ENCODE results near the gene C19orf73.

Gene C19orf73

DNA sequence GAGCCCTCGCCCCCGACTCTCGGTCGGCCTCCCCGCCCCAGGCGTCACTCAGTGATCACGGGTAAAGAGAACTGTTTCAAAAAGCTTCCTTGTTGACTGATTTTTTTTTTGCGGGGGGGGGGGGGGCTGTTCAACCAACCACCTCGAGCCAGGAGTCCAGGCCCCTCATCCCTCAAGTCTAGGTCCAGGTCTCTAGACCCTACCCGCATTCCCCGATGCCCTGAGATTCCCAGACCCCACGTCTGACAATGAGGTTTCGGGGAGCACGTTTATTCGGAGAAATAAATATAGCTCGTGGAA lies 32.0 kb upstream of the C19orf73 start:
- no peak for ATAC-seq
- TF ChIP-seq ZC3H10 (CRISPR knock-in tag; IDR thresholded peaks at IDR 0.05) = no peak
- TF ChIP-seq TCF4 (CRISPR knock-in tag; IDR thresholded peaks at IDR 0.05; ENCODE audit: borderline replicate concordance) = no peak
- TF ChIP-seq, protein P1, sequence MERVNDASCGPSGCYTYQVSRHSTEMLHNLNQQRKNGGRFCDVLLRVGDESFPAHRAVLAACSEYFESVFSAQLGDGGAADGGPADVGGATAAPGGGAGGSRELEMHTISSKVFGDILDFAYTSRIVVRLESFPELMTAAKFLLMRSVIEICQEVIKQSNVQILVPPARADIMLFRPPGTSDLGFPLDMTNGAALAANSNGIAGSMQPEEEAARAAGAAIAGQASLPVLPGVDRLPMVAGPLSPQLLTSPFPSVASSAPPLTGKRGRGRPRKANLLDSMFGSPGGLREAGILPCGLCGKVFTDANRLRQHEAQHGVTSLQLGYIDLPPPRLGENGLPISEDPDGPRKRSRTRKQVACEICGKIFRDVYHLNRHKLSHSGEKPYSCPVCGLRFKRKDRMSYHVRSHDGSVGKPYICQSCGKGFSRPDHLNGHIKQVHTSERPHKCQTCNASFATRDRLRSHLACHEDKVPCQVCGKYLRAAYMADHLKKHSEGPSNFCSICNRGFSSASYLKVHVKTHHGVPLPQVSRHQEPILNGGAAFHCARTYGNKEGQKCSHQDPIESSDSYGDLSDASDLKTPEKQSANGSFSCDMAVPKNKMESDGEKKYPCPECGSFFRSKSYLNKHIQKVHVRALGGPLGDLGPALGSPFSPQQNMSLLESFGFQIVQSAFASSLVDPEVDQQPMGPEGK (CRISPR knock-in tag; IDR thresholded peaks at IDR 0.05; ENCODE audit: borderline replicate concordance) = no peak
- no peak for TF ChIP-seq BACH2 (CRISPR knock-in tag; IDR thresholded peaks at IDR 0.05; ENCODE audit: borderline replicate concordance)
- TF ChIP-seq ARNTL (CRISPR knock-in tag; IDR thresholded peaks at IDR 0.05; ENCODE audit: borderline replicate concordance, low read depth) = no peak
- no peak for TF ChIP-seq TOX (CRISPR knock-in tag; IDR thresholded peaks at IDR 0.05; ENCODE audit: borderline replicate concordance)
- no peak for TF ChIP-seq ZFP30 (CRISPR knock-in tag; IDR thresholded peaks at IDR 0.05)
- no peak for TF ChIP-seq RARB (CRISPR knock-in tag; IDR thresholded peaks at IDR 0.05)
- TF ChIP-seq, protein P2, sequence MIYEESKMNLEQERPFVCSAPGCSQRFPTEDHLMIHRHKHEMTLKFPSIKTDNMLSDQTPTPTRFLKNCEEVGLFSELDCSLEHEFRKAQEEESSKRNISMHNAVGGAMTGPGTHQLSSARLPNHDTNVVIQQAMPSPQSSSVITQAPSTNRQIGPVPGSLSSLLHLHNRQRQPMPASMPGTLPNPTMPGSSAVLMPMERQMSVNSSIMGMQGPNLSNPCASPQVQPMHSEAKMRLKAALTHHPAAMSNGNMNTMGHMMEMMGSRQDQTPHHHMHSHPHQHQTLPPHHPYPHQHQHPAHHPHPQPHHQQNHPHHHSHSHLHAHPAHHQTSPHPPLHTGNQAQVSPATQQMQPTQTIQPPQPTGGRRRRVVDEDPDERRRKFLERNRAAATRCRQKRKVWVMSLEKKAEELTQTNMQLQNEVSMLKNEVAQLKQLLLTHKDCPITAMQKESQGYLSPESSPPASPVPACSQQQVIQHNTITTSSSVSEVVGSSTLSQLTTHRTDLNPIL (CRISPR knock-in tag; IDR thresholded peaks at IDR 0.05; ENCODE audit: low read depth) = no peak
- TF ChIP-seq, protein P3, sequence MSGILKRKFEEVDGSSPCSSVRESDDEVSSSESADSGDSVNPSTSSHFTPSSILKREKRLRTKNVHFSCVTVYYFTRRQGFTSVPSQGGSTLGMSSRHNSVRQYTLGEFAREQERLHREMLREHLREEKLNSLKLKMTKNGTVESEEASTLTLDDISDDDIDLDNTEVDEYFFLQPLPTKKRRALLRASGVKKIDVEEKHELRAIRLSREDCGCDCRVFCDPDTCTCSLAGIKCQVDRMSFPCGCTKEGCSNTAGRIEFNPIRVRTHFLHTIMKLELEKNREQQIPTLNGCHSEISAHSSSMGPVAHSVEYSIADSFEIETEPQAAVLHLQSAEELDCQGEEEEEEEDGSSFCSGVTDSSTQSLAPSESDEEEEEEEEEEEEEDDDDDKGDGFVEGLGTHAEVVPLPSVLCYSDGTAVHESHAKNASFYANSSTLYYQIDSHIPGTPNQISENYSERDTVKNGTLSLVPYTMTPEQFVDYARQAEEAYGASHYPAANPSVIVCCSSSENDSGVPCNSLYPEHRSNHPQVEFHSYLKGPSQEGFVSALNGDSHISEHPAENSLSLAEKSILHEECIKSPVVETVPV (CRISPR knock-in tag; IDR thresholded peaks at IDR 0.05) = no peak
- no peak for TF ChIP-seq ZNF565 (CRISPR knock-in tag; conservative IDR thresholded peaks at IDR 0.05; ENCODE audit: low read depth)
- TF ChIP-seq PPARA (CRISPR knock-in tag; IDR thresholded peaks at IDR 0.05; ENCODE audit: borderline replicate concordance) = no peak
- TF ChIP-seq ZNF70 (CRISPR knock-in tag; IDR thresholded peaks at IDR 0.05) = no peak
- no peak for TF ChIP-seq OSR1 (CRISPR knock-in tag; IDR thresholded peaks at IDR 0.05)

DNA sequence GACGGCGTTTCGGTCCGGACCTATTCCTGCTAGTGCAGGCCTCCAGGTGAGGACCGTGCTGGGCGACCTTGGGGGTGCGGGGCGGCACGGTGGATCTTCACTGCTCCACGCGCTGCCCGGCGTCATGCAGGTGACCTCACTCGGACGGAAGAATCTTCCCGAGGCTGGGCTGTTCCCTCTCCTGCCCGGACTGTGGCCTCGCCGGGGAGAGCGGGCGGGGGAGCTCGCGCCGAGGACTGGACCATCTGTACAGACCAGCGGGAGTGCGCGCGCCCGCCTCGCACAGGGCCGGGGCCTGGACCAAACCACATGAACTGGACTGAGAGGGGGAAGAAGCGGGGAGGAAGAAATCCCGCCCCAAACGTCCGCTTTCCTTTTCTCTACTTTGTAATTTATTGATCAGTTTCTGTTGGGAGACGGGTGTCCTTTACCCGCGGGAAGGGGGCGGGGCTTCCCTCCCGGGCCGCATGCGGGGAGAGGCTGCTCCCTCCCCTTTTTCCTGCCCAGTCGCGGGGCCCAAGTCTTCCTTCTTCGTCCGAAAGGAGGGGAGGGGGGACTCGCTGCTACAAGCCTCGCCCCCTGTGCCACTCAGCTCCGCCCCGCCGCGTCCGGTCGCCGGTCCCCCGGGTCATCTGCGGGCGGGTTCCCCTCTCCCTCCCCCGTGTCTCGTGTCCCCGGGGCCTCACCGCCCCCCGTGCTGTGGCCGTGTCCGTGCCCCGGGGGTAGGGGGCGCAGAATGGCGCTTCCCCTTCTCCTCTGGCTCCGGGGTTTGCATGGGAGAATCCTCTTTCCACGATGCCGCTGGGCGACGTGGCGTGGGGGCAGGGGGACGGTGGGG lies 31.4 kb upstream of the C19orf73 start:
- peak; percentile 75 for ATAC-seq

More for the DNA sequence above, 31.4 kb upstream of the C19orf73 start:
- TF ChIP-seq, protein P4, sequence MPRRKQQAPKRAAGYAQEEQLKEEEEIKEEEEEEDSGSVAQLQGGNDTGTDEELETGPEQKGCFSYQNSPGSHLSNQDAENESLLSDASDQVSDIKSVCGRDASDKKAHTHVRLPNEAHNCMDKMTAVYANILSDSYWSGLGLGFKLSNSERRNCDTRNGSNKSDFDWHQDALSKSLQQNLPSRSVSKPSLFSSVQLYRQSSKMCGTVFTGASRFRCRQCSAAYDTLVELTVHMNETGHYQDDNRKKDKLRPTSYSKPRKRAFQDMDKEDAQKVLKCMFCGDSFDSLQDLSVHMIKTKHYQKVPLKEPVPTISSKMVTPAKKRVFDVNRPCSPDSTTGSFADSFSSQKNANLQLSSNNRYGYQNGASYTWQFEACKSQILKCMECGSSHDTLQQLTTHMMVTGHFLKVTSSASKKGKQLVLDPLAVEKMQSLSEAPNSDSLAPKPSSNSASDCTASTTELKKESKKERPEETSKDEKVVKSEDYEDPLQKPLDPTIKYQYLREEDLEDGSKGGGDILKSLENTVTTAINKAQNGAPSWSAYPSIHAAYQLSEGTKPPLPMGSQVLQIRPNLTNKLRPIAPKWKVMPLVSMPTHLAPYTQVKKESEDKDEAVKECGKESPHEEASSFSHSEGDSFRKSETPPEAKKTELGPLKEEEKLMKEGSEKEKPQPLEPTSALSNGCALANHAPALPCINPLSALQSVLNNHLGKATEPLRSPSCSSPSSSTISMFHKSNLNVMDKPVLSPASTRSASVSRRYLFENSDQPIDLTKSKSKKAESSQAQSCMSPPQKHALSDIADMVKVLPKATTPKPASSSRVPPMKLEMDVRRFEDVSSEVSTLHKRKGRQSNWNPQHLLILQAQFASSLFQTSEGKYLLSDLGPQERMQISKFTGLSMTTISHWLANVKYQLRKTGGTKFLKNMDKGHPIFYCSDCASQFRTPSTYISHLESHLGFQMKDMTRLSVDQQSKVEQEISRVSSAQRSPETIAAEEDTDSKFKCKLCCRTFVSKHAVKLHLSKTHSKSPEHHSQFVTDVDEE (CRISPR knock-in tag; IDR thresholded peaks at IDR 0.05) = no peak
- TF ChIP-seq OSR1 (CRISPR knock-in tag; IDR thresholded peaks at IDR 0.05) (no peak), CSDC2 (CRISPR knock-in tag; IDR thresholded peaks at IDR 0.05) (no peak), ZC3H10 (CRISPR knock-in tag; IDR thresholded peaks at IDR 0.05) (no peak), TOX (CRISPR knock-in tag; IDR thresholded peaks at IDR 0.05; ENCODE audit: borderline replicate concordance) (no peak), PPARA (CRISPR knock-in tag; IDR thresholded peaks at IDR 0.05; ENCODE audit: borderline replicate concordance) (no peak), ZNF565 (CRISPR knock-in tag; conservative IDR thresholded peaks at IDR 0.05; ENCODE audit: low read depth) (no peak), ISL1 (CRISPR knock-in tag; IDR thresholded peaks at IDR 0.05) (no peak), BACH2 (CRISPR knock-in tag; IDR thresholded peaks at IDR 0.05; ENCODE audit: borderline replicate concordance) (no peak), ZNF8 (CRISPR knock-in tag; IDR thresholded peaks at IDR 0.05) (no peak), ZFP3 (CRISPR knock-in tag; IDR thresholded peaks at IDR 0.05) (no peak), ARNTL (CRISPR knock-in tag; IDR thresholded peaks at IDR 0.05; ENCODE audit: borderline replicate concordance, low read depth) (no peak), GLIS3 (CRISPR knock-in tag; IDR thresholded peaks at IDR 0.05) (no peak), ESRRG (CRISPR knock-in tag; IDR thresholded peaks at IDR 0.05) (no peak), ZNF70 (CRISPR knock-in tag; IDR thresholded peaks at IDR 0.05) (no peak)
- TF ChIP-seq, protein P3 (CRISPR knock-in tag; IDR thresholded peaks at IDR 0.05) = no peak
- TF ChIP-seq, protein P2 (CRISPR knock-in tag; IDR thresholded peaks at IDR 0.05; ENCODE audit: low read depth) = no peak
- TF ChIP-seq, protein P1 (CRISPR knock-in tag; IDR thresholded peaks at IDR 0.05; ENCODE audit: borderline replicate concordance) = no peak
